ENCODE data around the gene ZNF506. TPM values are rescaled to one million over a fixed set of nuclear protein-coding genes. Genes with fewer than 3 reads are reported as not detected.
A peak's percentile ranks its signal among the peaks of the same experiment; 100 is the strongest.
"Not testable (repeated sequence)": the region's sequence is repeated elsewhere in the genome, so short reads cannot be mapped to it uniquely, and the experiment has no call there.

The ZNF506 gene
- total RNA-seq, 4 donors from 2014 or later: 18.5 to 24.1 (median 20.6) TPM

DNA sequence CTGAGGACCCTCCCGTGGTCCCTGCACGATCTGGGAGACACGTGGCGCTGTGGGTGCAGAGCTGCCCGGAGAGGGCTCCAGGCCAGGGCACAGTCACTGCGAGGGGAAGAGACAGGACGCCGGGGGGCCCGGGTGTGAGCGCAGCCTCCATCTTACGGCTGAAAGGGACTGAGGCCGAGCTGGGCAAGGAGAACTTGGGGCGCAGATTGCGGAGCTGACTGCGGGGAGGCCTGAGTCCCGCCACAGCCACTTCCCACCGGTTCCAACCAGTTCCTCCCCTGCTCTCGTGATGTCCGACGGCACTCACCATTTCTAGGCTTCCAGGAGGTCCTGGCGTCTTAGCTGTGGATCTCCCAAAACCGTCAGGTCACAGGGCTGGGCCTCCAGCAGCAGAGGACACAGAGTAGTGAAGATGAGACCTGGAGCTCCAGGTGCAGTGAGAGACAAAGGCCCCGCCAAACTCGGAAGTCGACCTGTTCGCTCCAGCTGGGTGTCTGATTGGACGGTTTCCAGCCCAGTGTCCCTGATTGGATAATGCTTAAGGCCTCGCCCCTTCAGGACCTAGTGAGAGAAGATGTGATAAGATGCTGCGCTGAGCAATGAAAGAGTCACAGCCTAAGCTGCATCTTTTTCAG is 39.3 kb upstream of the ZNF506 start:
- TF ChIP-seq, protein P1, sequence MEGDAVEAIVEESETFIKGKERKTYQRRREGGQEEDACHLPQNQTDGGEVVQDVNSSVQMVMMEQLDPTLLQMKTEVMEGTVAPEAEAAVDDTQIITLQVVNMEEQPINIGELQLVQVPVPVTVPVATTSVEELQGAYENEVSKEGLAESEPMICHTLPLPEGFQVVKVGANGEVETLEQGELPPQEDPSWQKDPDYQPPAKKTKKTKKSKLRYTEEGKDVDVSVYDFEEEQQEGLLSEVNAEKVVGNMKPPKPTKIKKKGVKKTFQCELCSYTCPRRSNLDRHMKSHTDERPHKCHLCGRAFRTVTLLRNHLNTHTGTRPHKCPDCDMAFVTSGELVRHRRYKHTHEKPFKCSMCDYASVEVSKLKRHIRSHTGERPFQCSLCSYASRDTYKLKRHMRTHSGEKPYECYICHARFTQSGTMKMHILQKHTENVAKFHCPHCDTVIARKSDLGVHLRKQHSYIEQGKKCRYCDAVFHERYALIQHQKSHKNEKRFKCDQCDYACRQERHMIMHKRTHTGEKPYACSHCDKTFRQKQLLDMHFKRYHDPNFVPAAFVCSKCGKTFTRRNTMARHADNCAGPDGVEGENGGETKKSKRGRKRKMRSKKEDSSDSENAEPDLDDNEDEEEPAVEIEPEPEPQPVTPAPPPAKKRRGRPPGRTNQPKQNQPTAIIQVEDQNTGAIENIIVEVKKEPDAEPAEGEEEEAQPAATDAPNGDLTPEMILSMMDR (IDR thresholded peaks at IDR 0.05): no peak
- no peak for TF ChIP-seq POLR2AphosphoS5 (IDR thresholded peaks at IDR 0.05)
- peaks cover 0 to 7% (median 0%) of the 10 kb centered on the region in 4 donors for H3K27me3 ChIP-seq
- H3K27ac ChIP-seq (replicated peaks in 1 of 4): no peak overlapping the region
- peak overlapping the region in 2 of 4 donors; percentile 14 to 34 for H3K4me3 ChIP-seq
- H3K9me3 ChIP-seq: no peaks in the 10 kb centered on the region
- peaks cover 0 to 5% (median 2%) of the 10 kb centered on the region in 4 donors for H3K4me1 ChIP-seq
- no peaks in the 10 kb centered on the region for H3K36me3 ChIP-seq
- intact Hi-C loops (cut with DNase I): no loop called here
- DNase-seq (ENCODE audit: extremely low spot score): no peak
- WGBS: 14% methylated on average over 21 of the region's 29 CpGs

DNA sequence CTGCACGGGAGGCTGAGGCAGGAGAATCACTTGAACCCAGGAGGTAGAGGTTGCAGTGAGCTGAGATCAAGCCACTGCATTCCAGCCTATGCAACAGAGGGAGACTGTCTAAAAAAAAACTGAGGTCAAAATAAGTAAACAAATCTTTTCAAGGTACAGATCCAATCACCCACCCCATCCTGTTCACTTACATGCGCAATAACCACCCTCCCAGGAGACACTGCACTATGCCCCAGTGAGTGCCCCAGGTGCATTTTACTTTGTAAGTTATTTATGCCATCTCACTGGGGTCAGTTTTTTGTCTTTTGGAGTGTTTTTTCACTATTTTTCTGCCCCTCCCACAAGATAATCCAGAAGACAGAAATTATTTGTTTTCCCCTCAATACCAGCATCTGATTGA is 37.2 kb upstream of the ZNF506 start:
- TF ChIP-seq POLR2A (IDR thresholded peaks at IDR 0.05; ENCODE audit: low read depth) (no peak), POLR2AphosphoS5 (IDR thresholded peaks at IDR 0.05) (no peak), EP300 (IDR thresholded peaks at IDR 0.05) (no peak)
- TF ChIP-seq, protein P1 (IDR thresholded peaks at IDR 0.05): no peak
- 94% methylated on average over 2 of the region's 2 CpGs for WGBS
- Histone ChIP-seq H3K27ac (replicated peaks in 1 of 4) (no peak overlapping the region), H3K4me3 (no peak overlapping the region), H3K9me3 (no peaks in the 10 kb centered on the region), H3K4me1 (no peaks in the 10 kb centered on the region), H3K36me3 (no peaks in the 10 kb centered on the region), H3K27me3 (peaks cover 0 to 7% (median 0%) of the 10 kb centered on the region in 4 donors)
- intact Hi-C loops (cut with DNase I): no loop called here
- DNase-seq (ENCODE audit: extremely low spot score): no peak

DNA sequence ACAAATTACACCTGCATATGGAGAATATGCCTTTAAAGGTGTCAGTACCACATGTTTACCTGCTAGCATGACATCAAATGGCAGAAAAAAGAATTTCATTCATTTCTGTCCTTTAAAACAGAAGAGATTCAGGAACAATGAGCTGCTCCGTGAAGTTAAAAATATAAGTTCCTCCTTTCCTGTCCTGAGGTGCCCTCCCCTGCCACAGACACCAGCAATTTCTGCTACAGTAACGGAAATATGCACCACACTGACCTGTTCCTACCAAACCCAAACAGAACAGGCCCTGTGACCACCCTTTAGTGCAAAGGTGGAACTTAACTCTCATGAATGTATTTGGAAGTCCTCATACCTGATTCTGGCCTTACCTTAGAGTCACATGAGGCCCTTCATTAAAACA is 30.2 kb upstream of the ZNF506 start:
- WGBS: 64% methylated on average over 2 of the region's 2 CpGs
- H3K27me3 ChIP-seq; H3K4me3 ChIP-seq; H3K4me1 ChIP-seq; DNase-seq (ENCODE audit: extremely low spot score); H3K36me3 ChIP-seq; H3K27ac ChIP-seq (replicated peaks in 1 of 4); H3K9me3 ChIP-seq; intact Hi-C loops (cut with DNase I): not testable (repeated sequence)

DNA sequence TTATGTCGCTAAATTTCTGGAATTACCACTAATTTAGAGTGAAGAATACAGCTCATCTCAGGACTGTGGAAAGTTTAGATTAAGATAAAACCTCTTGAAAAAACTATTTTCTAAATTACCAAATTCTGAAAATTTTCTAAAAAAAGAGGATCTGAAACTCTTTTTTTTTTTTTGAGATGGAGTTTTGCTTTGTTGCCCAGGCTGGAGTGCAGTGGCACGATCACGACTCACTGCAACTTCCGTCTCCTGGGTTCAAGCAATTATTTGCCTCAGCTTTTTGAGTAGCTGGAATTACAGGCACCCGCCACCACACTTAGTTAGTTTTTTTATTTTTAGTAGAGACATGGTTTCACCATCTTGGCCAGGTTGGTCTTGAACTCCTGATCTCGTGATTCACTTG is 27.5 kb upstream of the ZNF506 start:
- H3K4me1 ChIP-seq: no peaks in the 10 kb centered on the region
- DNase-seq (ENCODE audit: extremely low spot score): no peak
- WGBS: 95% methylated on average over 6 of the region's 6 CpGs

DNA sequence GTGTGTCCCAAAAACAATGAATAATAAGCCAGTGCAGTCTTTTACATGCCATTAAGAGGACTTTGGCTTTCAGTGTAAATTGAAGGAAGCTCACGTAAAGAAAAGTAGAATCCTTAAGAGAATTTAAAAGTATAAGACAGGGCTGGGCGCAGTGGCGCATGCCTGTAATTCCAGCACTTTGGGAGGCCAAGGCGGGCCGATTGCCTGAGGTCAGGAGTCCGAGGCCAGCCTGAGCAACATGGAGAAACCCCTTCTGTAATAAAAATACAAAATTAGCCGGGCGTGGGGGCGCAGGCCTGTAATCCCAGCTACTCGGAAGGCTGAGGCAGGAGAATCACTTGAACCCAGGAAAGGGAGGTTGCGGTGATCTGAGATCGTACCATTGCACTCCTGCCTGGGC is 26.2 kb upstream of the ZNF506 start:
- 93% methylated on average over 12 of the region's 12 CpGs for whole genome bisulfite sequencing
- no peaks in the 10 kb centered on the region for H3K27me3 ChIP-seq
- H3K4me1 ChIP-seq: no peaks in the 10 kb centered on the region
- intact Hi-C loops (cut with DNase I): no loop called here
- no peak for TF ChIP-seq EP300 (IDR thresholded peaks at IDR 0.05)
- TF ChIP-seq POLR2A (IDR thresholded peaks at IDR 0.05; ENCODE audit: low read depth): no peak
- TF ChIP-seq POLR2AphosphoS5 (IDR thresholded peaks at IDR 0.05): no peak
- TF ChIP-seq, protein P1 (IDR thresholded peaks at IDR 0.05): no peak
- no peaks in the 10 kb centered on the region for H3K36me3 ChIP-seq
- no peaks in the 10 kb centered on the region for H3K9me3 ChIP-seq
- H3K27ac ChIP-seq (replicated peaks in 1 of 4): no peak overlapping the region
- no peak overlapping the region for H3K4me3 ChIP-seq
- no peak for DNase-seq (ENCODE audit: extremely low spot score)

More for the DNA sequence above, 27.5 kb upstream of the ZNF506 start:
- TF ChIP-seq POLR2AphosphoS5 (IDR thresholded peaks at IDR 0.05) (no peak), EP300 (IDR thresholded peaks at IDR 0.05) (no peak), POLR2A (IDR thresholded peaks at IDR 0.05; ENCODE audit: low read depth) (no peak)
- TF ChIP-seq, protein P1 (IDR thresholded peaks at IDR 0.05): no peak
- intact Hi-C loops (cut with DNase I): no loop called here
- Histone ChIP-seq H3K36me3 (no peaks in the 10 kb centered on the region), H3K4me3 (no peak overlapping the region), H3K9me3 (no peaks in the 10 kb centered on the region), H3K27me3 (no peaks in the 10 kb centered on the region), H3K27ac (replicated peaks in 1 of 4) (no peak overlapping the region)
